GM12864 (cell line): ENCODE measurements around the gene PXDN.

Source experiments
- DNase-seq: peaks from one replicate; pipeline ENCODE4 v3.0.0-alpha.2; 2011; ENCODE audit warnings: low read depth
- H3K4me3 ChIP-seq: 2 replicates; pipeline ENCODE4 v1.5.1; 2011; ENCODE audit warnings: mild to moderate bottlenecking, low read depth, low read length, control low read depth
- TF ChIP-seq, protein P1 (sequence below): IDR thresholded peaks from 2 replicates; pipeline ENCODE4 v1.5.1; 2011; ENCODE audit warnings: low read depth, mild to moderate bottlenecking, moderate library complexity, low read length, control low read depth, inconsistent platforms; ENCODE audit errors: missing control alignments

PXDN gene

DNA sequence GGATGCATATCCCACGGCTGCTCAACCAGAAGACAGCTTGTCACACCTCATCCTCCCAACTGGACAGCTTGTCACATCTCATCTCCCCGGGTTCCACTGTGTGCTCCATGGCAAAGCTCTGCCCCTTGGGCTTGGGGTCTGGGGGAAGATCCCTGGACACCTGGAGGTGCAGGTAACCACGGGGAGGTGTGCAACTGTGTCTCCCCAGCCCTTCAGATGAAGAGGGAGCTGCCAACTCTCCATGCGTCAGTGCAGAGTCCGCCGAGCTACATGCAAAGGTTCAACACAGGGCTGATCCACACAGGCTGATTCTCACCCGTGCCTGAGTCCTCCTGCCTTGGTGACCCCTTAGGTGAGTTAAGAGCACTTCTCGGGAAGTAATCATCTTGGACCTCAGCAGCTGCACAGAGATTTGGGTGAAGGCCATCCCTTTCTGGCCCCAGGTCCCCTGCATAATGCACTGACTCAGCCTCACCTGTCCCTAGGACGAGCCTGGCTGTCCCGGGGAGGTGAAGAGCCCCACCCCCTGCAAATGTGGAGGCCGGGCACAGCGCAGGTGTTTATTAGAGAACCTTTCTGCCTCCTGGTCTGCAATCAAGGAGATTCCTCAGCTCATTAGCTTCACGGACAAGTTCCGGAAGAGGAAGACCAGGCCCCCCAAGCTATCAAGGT lies 157.9 kb downstream of the PXDN start:
- TF ChIP-seq, protein P1, sequence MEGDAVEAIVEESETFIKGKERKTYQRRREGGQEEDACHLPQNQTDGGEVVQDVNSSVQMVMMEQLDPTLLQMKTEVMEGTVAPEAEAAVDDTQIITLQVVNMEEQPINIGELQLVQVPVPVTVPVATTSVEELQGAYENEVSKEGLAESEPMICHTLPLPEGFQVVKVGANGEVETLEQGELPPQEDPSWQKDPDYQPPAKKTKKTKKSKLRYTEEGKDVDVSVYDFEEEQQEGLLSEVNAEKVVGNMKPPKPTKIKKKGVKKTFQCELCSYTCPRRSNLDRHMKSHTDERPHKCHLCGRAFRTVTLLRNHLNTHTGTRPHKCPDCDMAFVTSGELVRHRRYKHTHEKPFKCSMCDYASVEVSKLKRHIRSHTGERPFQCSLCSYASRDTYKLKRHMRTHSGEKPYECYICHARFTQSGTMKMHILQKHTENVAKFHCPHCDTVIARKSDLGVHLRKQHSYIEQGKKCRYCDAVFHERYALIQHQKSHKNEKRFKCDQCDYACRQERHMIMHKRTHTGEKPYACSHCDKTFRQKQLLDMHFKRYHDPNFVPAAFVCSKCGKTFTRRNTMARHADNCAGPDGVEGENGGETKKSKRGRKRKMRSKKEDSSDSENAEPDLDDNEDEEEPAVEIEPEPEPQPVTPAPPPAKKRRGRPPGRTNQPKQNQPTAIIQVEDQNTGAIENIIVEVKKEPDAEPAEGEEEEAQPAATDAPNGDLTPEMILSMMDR: no peak
- DNase-seq: no peak
- no peak overlapping the region for H3K4me3 ChIP-seq

DNA sequence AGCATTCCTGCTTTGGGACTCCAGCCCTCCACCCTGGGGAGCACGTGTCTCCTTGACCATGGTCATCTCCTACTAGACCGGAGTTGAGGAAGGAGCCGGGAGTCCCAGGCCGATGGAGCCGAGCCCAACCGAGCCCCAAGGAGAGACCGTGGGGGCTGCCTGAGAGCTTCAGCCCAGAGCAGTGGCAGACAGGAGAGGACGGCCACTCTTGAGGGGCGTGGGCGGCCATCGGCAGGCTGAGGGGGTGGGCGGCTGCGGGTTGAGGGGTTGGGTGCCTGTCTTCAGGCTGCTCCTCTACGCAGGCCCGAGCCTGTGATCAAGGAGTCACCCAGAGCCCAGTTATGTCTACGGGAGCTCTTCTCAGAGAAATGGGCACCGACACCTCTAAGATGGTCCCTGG lies 158.7 kb downstream of the PXDN start:
- DNase-seq: no peak
- H3K4me3 ChIP-seq: no peak overlapping the region
- TF ChIP-seq, protein P1: no peak

DNA sequence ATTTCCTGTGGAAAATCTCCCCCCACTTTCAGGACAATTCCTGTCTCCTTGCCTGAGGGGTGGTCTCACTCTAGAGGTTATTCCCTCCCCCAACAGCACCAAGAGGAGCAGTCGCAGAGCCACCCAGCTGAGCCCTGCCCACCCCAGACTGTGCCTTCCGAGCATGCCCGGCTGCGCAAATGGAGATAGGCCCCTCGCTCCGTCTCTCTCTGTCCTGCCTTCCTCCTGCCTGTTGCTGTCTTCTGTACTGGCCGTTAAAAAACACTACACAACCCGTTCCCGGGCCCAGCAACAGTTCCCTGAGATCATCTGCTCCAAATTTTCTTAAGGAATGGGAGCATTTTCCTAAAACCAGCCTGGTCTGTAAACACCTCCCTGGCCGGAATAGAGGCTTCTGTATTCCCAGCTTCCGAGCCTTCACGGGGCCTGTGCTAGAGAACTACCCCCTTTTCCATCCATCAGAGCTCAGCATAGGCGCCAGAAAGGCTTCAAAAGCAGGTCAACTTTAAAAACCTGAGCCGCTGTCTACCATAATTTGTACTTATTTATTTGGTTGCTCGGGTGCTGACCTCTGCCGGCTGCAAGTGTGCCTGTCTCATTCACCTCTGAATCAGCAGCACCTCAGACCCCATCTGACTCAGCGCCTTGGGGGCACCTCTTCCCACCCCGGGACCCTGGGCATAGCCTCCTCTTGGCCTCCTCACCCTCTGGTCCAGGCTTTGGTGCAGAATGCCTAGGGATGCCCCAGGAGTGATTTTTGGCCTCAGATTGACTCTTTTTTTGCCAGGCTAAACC lies 159.4 kb downstream of the PXDN start:
- no peak for DNase-seq
- no peak overlapping the region for H3K4me3 ChIP-seq
- TF ChIP-seq, protein P1: no peak

DNA sequence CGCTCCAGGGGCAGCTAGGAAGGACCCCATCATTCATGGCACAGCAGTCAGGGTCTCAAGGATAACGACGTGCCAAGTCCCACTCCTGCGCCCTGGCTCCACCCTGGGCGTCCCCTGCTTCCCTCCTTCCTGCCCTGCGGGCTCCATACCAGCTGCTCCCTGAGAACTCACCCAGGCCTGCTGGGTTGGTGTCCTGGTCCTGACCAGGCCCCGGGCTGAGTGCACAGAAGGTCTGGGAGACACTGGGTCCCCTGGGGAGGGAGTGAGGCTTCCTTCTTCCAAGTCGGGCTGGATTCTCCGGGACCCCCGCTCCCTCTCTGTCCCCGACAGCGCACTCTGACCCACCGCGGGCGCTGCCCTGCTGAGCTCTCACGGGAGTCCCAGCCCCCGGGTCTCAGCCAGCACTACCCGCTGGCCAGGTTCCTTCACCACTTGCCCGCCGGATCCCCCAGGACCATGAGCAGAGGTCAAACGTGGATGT lies 160.2 kb downstream of the PXDN start:
- no peak overlapping the region for H3K4me3 ChIP-seq
- TF ChIP-seq, protein P1: no peak
- DNase-seq: no peak

DNA sequence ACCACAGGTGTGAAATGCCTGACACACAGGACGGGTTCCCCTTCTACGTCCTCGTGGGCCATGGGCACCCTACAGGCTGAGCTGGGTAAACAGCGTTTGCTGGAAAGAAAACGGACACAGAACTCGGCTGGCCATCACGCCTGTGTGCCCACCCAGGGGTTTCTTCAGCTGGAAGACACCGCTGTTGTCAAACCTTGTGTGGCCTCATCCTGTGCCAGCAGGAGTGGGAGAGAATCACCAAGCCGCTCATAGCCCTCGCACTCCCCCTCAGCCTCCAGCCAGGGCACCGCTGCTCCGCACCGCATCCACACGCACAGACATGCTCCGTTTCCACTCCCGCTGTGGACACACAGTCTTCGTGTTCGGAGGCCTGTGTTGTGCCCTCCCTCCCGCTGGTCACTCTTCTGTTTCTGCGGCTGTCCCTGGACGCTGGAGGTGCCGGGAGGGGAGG lies 161.4 kb downstream of the PXDN start:
- H3K4me3 ChIP-seq: no peak overlapping the region
- DNase-seq: no peak
- TF ChIP-seq, protein P1: no peak

DNA sequence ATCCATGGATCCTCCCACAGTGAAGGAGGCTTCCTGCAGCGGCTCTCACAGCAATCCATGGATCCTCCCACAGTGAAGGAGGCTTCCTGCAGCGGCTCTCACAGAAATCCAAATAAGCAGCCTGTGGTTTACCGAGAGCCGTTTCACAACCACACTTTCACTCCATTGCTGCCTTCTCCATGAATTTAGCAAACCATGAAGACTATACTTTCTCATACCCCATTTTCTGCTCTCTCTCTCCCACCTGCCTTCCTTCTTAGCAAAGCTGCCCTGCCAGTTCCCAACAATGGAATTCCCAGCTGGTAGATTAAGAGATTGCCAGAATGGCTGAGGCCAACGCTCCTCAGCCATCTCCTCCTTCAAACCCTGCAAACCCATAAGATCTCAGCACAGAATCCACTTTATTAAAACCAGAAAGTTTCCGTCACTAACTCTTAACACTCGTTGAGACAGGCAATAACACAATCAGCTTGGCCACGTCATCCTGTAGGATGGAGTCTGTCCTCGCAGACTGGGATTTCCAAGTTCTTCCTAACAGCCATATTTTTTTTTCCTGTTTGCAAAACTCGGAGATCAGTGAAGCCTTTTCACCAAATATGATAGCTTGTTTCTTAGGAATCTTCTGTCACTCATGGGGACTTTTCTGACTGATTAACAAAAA lies 162.2 kb downstream of the PXDN start:
- DNase-seq: no peak
- H3K4me3 ChIP-seq: no peak overlapping the region
- TF ChIP-seq, protein P1: no peak
